HCT116 (cell line): ENCODE measurements around the gene NOL11. TPM values are rescaled to one million over a fixed set of nuclear protein-coding genes. Genes with fewer than 3 reads are reported as not detected.

Source experiments
- ATAC-seq: fragments of 200-7000 bp; cut with Tn5 transposase; 2 replicates; pipeline ENCODE4 v1.9.1; 2020; ENCODE audit warnings: mild to moderate bottlenecking, moderate library complexity
- BruUV-seq: library from RNA; stranded (reverse); fragments of 400-500 nt; replicated peaks from 2 replicates; lab custom pipeline; 2021; lab: Mats Ljungman, UMichigan
- CTCF ChIA-PET: fragments of 300-600 bp; sonication (Branson Sonifier 250); formaldehyde crosslinking; loops from one replicate; lab custom pipeline; 2021; ENCODE audit warnings: antibody characterized with exemption; lab: Charles Lee
- POLR2A ChIA-PET: fragments of 300-600, 350-600 bp; sonication (Branson Sonifier 250); formaldehyde crosslinking; loops from one replicate; lab custom pipeline; 2021; ENCODE audit warnings: antibody characterized with exemption; lab: Charles Lee
- RAD21 ChIA-PET, 2 experiments: fragments of 300-600 bp; sonication (Branson Sonifier 250); formaldehyde crosslinking; loops; one replicate each; lab custom pipeline; 2023; ENCODE audit warnings: low total read pairs in 2 of 2; ENCODE audit not compliant: uncharacterized antibody in 2 of 2, unreplicated experiment in 2 of 2, low non-redundant PET in 1 of 2; lab: Charles Lee
- DNase-seq: peaks from one replicate; pipeline ENCODE4 v3.0.0-alpha.2; 2010; ENCODE audit warnings: low read depth, low spot score
- H2AFZ ChIP-seq: fragments of 200-600 bp; shearing (Covaris generic), sonication (generic); 2 replicates; pipeline ENCODE4 v1.6.1; 2017; ENCODE audit warnings: low read depth, mixed run types, mixed read lengths, antibody characterized with exemption, low read length; ENCODE audit not compliant: poor library complexity, severe bottlenecking
- H3K27ac ChIP-seq: 2 replicates; pipeline ENCODE4 v1.5.1; 2012; ENCODE audit warnings: low read depth, low read length
- H3K27me3 ChIP-seq: fragments of 200-600 bp; sonication (generic); 2 replicates; pipeline ENCODE4 v1.6.1; 2016; ENCODE audit warnings: mixed run types, low read length, mixed read lengths; ENCODE audit not compliant: insufficient read depth
- H3K36me3 ChIP-seq, 2 experiments: fragments of 200-500 bp in 1 of 2; fragments of 200-600 bp in 1 of 2; sonication (Bioruptor generic) in 1 of 2; sonication (generic) in 1 of 2; 2 replicates each; pipeline versions ENCODE4 v1.5.1 to v1.6.1; 2014 to 2016; ENCODE audit warnings: low read length in 2 of 2, inconsistent platforms in 1 of 2, mixed read lengths in 1 of 2, mixed run types in 1 of 2; ENCODE audit not compliant: insufficient read depth in 2 of 2, control insufficient read depth in 1 of 2
- H3K4me1 ChIP-seq, 2 experiments: fragments of 200-600 bp in 1 of 2; sonication (generic) in 1 of 2; 2 replicates each; pipeline versions ENCODE4 v1.5.1 to v1.6.1; 2012 to 2017; ENCODE audit warnings: low read length in 2 of 2, inconsistent platforms in 1 of 2, mild to moderate bottlenecking in 1 of 2, mixed read lengths in 1 of 2, mixed run types in 1 of 2, moderate library complexity in 1 of 2; ENCODE audit not compliant: insufficient read depth in 2 of 2, control insufficient read depth in 1 of 2
- H3K4me2 ChIP-seq: fragments of 200-600 bp; sonication (generic); 2 replicates; pipeline ENCODE4 v1.6.1; 2017; ENCODE audit warnings: mixed run types, low read length, mixed read lengths
- H3K4me3 ChIP-seq, 2 experiments: fragments of 200-600 bp in 1 of 2; sonication (generic) in 1 of 2; replicated peaks in 1 of 2; 2 replicates each; pipeline ENCODE4 v1.5.1; 2011 to 2016; ENCODE audit warnings: low read length in 2 of 2, control low read depth in 1 of 2, low read depth in 1 of 2, mild to moderate bottlenecking in 1 of 2, mixed read lengths in 1 of 2, mixed run types in 1 of 2
- H3K79me2 ChIP-seq: fragments of 200-600 bp; sonication (generic); 2 replicates; pipeline ENCODE4 v1.6.1; 2017; ENCODE audit warnings: mild to moderate bottlenecking, mixed run types, low read length, moderate library complexity, mixed read lengths; ENCODE audit not compliant: insufficient read depth
- H3K9ac ChIP-seq: fragments of 200-600 bp; sonication (generic); 2 replicates; pipeline ENCODE4 v1.6.1; 2016; ENCODE audit warnings: low read length, mixed read lengths
- H3K9me2 ChIP-seq: fragments of 200-600 bp; sonication (generic), shearing (Covaris generic); 2 replicates; pipeline ENCODE4 v1.6.1; 2017; ENCODE audit warnings: mixed run types, mild to moderate bottlenecking, moderate library complexity; ENCODE audit not compliant: insufficient read depth
- H3K9me3 ChIP-seq, 2 experiments: fragments of 200-500 bp in 1 of 2; fragments of 200-600 bp in 1 of 2; sonication (Bioruptor generic) in 1 of 2; sonication (generic) in 1 of 2; 2 replicates each; pipeline ENCODE4 v1.6.1; 2014 to 2017; ENCODE audit warnings: low read length in 2 of 2, mixed read lengths in 2 of 2, inconsistent platforms in 1 of 2, low read depth in 1 of 2, mild to moderate bottlenecking in 1 of 2, mixed run types in 1 of 2, moderate library complexity in 1 of 2; ENCODE audit not compliant: control insufficient read depth in 1 of 2, insufficient read depth in 1 of 2
- H4K20me1 ChIP-seq: fragments of 200-600 bp; sonication (generic), shearing (Covaris generic); 2 replicates; pipeline ENCODE4 v1.6.1; 2017; ENCODE audit warnings: mixed run types, mild to moderate bottlenecking, moderate library complexity; ENCODE audit not compliant: insufficient read depth
- ATF3 ChIP-seq: IDR thresholded peaks from 2 replicates; pipeline ENCODE4 v1.6.1; 2012
- CEBPB ChIP-seq: IDR thresholded peaks from 2 replicates; pipeline ENCODE4 v1.6.1; 2012; ENCODE audit warnings: low read depth
- EGR1 ChIP-seq: IDR thresholded peaks from 2 replicates; pipeline ENCODE4 v1.6.1; 2012; ENCODE audit warnings: low read depth
- ELF1 ChIP-seq: IDR thresholded peaks from 2 replicates; pipeline ENCODE4 v1.6.1; 2012; ENCODE audit warnings: low read depth, borderline replicate concordance
- EZH2phosphoT487 ChIP-seq: fragments of 200-600 bp; IDR thresholded peaks from 2 replicates; pipeline ENCODE4 v1.6.1; 2018; ENCODE audit warnings: antibody characterized with exemption, borderline replicate concordance
- FOSL1 ChIP-seq: IDR thresholded peaks from 2 replicates; pipeline ENCODE4 v1.6.1; 2012; ENCODE audit warnings: low read depth
- POLR2AphosphoS5 ChIP-seq: IDR thresholded peaks from 2 replicates; pipeline ENCODE4 v1.6.1; 2011; ENCODE audit warnings: mild to moderate bottlenecking, low read depth, low read length, moderate library complexity
- RAD21 ChIP-seq: IDR thresholded peaks from 2 replicates; pipeline ENCODE4 v1.6.1; 2012; ENCODE audit warnings: low read depth, mild to moderate bottlenecking
- SIN3A ChIP-seq: IDR thresholded peaks from 2 replicates; pipeline ENCODE4 v1.6.1; 2012; ENCODE audit warnings: low read depth
- SP1 ChIP-seq: IDR thresholded peaks from 2 replicates; pipeline ENCODE4 v1.6.1; 2012; ENCODE audit warnings: low read depth
- YY1 ChIP-seq: IDR thresholded peaks from 2 replicates; pipeline ENCODE4 v1.6.1; 2011; ENCODE audit warnings: low read length, low read depth, moderate library complexity, mild to moderate bottlenecking; ENCODE audit not compliant: insufficient replicate concordance; ENCODE audit errors: extremely low read depth
- ZBTB33 ChIP-seq: IDR thresholded peaks from 2 replicates; pipeline ENCODE4 v1.6.1; 2011; ENCODE audit warnings: mild to moderate bottlenecking, low read length, moderate library complexity; ENCODE audit not compliant: insufficient replicate concordance; ENCODE audit errors: extremely low read depth
- ZNF274 ChIP-seq: fragments of 200-500 bp; sonication (Bioruptor generic); IDR thresholded peaks from 2 replicates; pipeline ENCODE4 v1.6.1; 2014; ENCODE audit warnings: mild to moderate bottlenecking, low read depth, low read length, inconsistent platforms
- intact Hi-C: fragments of 100-400 bp; cut with micrococcal nuclease; formaldehyde crosslinking; loops from 2 replicates; pipeline ENCODE4 v1.10.0; 2022
- total RNA-seq: library from RNA; stranded (reverse); gene quantifications from one replicate; pipeline ENCODE4 v1.2.1, GENCODE V29; 2021; ENCODE audit not compliant: unreplicated experiment
- TF ChIP-seq, protein P1 (sequence below), 3 experiments: fragments of 200-600 bp in 1 of 3; sonication (generic) in 1 of 3; IDR thresholded peaks in 2 of 3; conservative IDR thresholded peaks in 1 of 3; 2 replicates each; pipeline ENCODE4 v1.5.1; 2012 to 2017; ENCODE audit warnings: low read depth in 2 of 3, low read length in 2 of 3, antibody characterized with exemption in 1 of 3, borderline replicate concordance in 1 of 3, control low read depth in 1 of 3, mild to moderate bottlenecking in 1 of 3, mixed read lengths in 1 of 3, mixed run types in 1 of 3, moderate library complexity in 1 of 3; ENCODE audit not compliant: insufficient read depth in 1 of 3
- TF ChIP-seq, protein P2 (sequence below): IDR thresholded peaks from 2 replicates; pipeline ENCODE4 v1.6.1; 2012

NOL11 gene
- total RNA-seq, 1 experiment from 2014 or later, result 118 TPM

DNA sequence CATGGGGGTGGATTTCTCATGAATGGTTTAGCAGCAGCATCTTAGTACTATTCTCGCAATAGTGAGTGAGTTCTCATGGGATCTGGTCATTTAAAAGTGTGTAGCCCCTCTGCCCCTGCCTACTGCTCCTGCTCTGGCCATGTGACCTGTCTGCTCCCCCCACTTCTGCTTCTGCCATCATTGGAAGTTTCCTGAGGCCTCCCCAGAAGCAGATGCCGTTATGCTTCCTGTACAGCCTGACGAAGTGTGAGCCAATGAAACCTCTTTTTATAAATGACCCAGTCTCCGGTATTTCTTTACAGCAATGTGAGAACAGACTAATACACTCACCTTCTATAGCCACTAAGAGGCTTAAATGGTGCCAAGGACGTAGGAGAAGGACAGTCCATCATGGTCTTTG lies 51.5 kb downstream of the NOL11 start:
- no peaks in the 10 kb centered on the region for H3K27me3 ChIP-seq
- H3K4me2 ChIP-seq, result no peak overlapping the region
- no peaks in the 10 kb centered on the region for H3K79me2 ChIP-seq
- ChIA-PET POLR2A (no interaction called here), CTCF (no interaction called here), RAD21 (no interaction called here)
- no peak overlapping the region for H3K27ac ChIP-seq
- TF ChIP-seq ELF1 (no peak), SP1 (no peak), ATF3 (no peak), SIN3A (no peak), RAD21 (no peak), EZH2phosphoT487 (no peak), CEBPB (no peak), ZBTB33 (no peak), YY1 (no peak), POLR2AphosphoS5 (no peak), ZNF274 (no peak), EGR1 (no peak), FOSL1 (no peak)
- TF ChIP-seq, protein P1, sequence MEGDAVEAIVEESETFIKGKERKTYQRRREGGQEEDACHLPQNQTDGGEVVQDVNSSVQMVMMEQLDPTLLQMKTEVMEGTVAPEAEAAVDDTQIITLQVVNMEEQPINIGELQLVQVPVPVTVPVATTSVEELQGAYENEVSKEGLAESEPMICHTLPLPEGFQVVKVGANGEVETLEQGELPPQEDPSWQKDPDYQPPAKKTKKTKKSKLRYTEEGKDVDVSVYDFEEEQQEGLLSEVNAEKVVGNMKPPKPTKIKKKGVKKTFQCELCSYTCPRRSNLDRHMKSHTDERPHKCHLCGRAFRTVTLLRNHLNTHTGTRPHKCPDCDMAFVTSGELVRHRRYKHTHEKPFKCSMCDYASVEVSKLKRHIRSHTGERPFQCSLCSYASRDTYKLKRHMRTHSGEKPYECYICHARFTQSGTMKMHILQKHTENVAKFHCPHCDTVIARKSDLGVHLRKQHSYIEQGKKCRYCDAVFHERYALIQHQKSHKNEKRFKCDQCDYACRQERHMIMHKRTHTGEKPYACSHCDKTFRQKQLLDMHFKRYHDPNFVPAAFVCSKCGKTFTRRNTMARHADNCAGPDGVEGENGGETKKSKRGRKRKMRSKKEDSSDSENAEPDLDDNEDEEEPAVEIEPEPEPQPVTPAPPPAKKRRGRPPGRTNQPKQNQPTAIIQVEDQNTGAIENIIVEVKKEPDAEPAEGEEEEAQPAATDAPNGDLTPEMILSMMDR (IDR thresholded peaks at IDR 0.05 in 2 of 3, conservative IDR thresholded peaks at IDR 0.05 in 1 of 3; ENCODE audit: borderline replicate concordance in 1 of 3, insufficient read depth in 1 of 3, low read depth in 2 of 3, low read length in 2 of 3), result no peak
- TF ChIP-seq, protein P2, sequence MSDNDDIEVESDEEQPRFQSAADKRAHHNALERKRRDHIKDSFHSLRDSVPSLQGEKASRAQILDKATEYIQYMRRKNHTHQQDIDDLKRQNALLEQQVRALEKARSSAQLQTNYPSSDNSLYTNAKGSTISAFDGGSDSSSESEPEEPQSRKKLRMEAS, result no peak
- no peak overlapping the region for H3K4me3 ChIP-seq
- intact Hi-C loops, result no loop called here
- no peak overlapping the region for H2AFZ ChIP-seq
- H4K20me1 ChIP-seq, result no peaks in the 10 kb centered on the region
- H3K36me3 ChIP-seq, result no peaks in the 10 kb centered on the region
- no TSS peak for BruUV-seq
- no peaks in the 10 kb centered on the region for H3K9me3 ChIP-seq
- H3K9ac ChIP-seq, result no peak overlapping the region
- no peaks in the 10 kb centered on the region for H3K9me2 ChIP-seq
- H3K4me1 ChIP-seq, result peaks cover 10 to 25% of the 10 kb centered on the region in 2 experiments
- DNase-seq (no peak), ATAC-seq (no peak)
